Trophoblast cell (in vitro differentiated cells and primary cell): Measurements from ENCODE around the gene FLII.

Experiments
- DNase-seq, 2 donors: peaks; one replicate each; pipeline ENCODE4 v3.0.0-alpha.2; 2016
- H2AFZ ChIP-seq: 2 replicates; pipeline ENCODE4 v1.6.1; 2013; ENCODE audit warnings: low read length, moderate library complexity, mild to moderate bottlenecking; ENCODE audit not compliant: insufficient read depth, poor library complexity
- H2AK5ac ChIP-seq: 2 replicates; pipeline ENCODE4 v1.6.1; 2013; ENCODE audit warnings: mild to moderate bottlenecking, low read length
- H2BK120ac ChIP-seq: 2 replicates; pipeline ENCODE4 v1.6.1; 2013; ENCODE audit warnings: low read length, mild to moderate bottlenecking, moderate library complexity; ENCODE audit not compliant: insufficient read depth, poor library complexity
- H2BK12ac ChIP-seq: 2 replicates; pipeline ENCODE4 v1.6.1; 2013; ENCODE audit warnings: mild to moderate bottlenecking, low read length, moderate library complexity
- H2BK5ac ChIP-seq: 2 replicates; pipeline ENCODE4 v1.6.1; 2013; ENCODE audit warnings: low read length, low read depth, moderate library complexity, mild to moderate bottlenecking; ENCODE audit not compliant: poor library complexity
- H3K14ac ChIP-seq: 2 replicates; pipeline ENCODE4 v1.6.1; 2013; ENCODE audit warnings: mild to moderate bottlenecking, low read length
- H3K18ac ChIP-seq: 2 replicates; pipeline ENCODE4 v1.6.1; 2013; ENCODE audit warnings: mild to moderate bottlenecking, low read length
- H3K23ac ChIP-seq: 2 replicates; pipeline ENCODE4 v1.6.1; 2013; ENCODE audit warnings: low read length
- H3K27ac ChIP-seq: 2 replicates; pipeline ENCODE4 v1.5.1; 2013; ENCODE audit warnings: low read depth, mild to moderate bottlenecking, inconsistent platforms, low read length, moderate library complexity
- H3K27me3 ChIP-seq: 2 replicates; pipeline ENCODE4 v1.6.1; 2013; ENCODE audit warnings: inconsistent platforms, mild to moderate bottlenecking, low read length, moderate library complexity; ENCODE audit not compliant: insufficient read depth
- H3K36me3 ChIP-seq, 2 experiments: 1 replicate in 1 of 2; 2 replicates in 1 of 2; pipeline ENCODE4 v1.6.1; 2013; ENCODE audit warnings: low read length in 2 of 2, mild to moderate bottlenecking in 2 of 2, moderate library complexity in 1 of 2; ENCODE audit not compliant: insufficient read depth in 2 of 2, control insufficient read depth in 1 of 2
- H3K4ac ChIP-seq: 2 replicates; pipeline ENCODE4 v1.6.1; 2013; ENCODE audit warnings: low read depth, mild to moderate bottlenecking, low read length, moderate library complexity
- H3K4me1 ChIP-seq, 2 experiments: 1 replicate in 1 of 2; 2 replicates in 1 of 2; pipeline ENCODE4 v1.6.1; 2013; ENCODE audit warnings: low read length in 2 of 2, mild to moderate bottlenecking in 2 of 2, moderate library complexity in 1 of 2; ENCODE audit not compliant: insufficient read depth in 2 of 2, control insufficient read depth in 1 of 2
- H3K4me2 ChIP-seq: 2 replicates; pipeline ENCODE4 v1.6.1; 2013; ENCODE audit warnings: inconsistent platforms, mild to moderate bottlenecking, low read length, moderate library complexity
- H3K4me3 ChIP-seq: 2 replicates; pipeline ENCODE4 v1.5.1; 2013; ENCODE audit warnings: mild to moderate bottlenecking, low read depth, low read length, inconsistent platforms
- H3K79me1 ChIP-seq: one replicate; pipeline ENCODE4 v1.6.1; 2013; ENCODE audit warnings: low read length
- H3K79me2 ChIP-seq: 2 replicates; pipeline ENCODE4 v1.6.1; 2013; ENCODE audit warnings: low read length, mild to moderate bottlenecking; ENCODE audit not compliant: control insufficient read depth, insufficient read depth, poor library complexity
- H3K9ac ChIP-seq: 2 replicates; pipeline ENCODE4 v1.6.1; 2013; ENCODE audit warnings: mild to moderate bottlenecking, low read length
- H3K9me3 ChIP-seq: 2 replicates; pipeline ENCODE4 v1.6.1; 2013; ENCODE audit warnings: low read depth, mild to moderate bottlenecking, control low read depth, inconsistent platforms, low read length; ENCODE audit not compliant: insufficient read depth
- H4K12ac ChIP-seq: 2 replicates; pipeline ENCODE4 v1.6.1; 2013; ENCODE audit warnings: low read depth, mild to moderate bottlenecking, low read length, moderate library complexity
- H4K8ac ChIP-seq: 2 replicates; pipeline ENCODE4 v1.6.1; 2013; ENCODE audit warnings: low read depth, mild to moderate bottlenecking, low read length, moderate library complexity
- H4K91ac ChIP-seq: one replicate; pipeline ENCODE4 v1.6.1; 2013; ENCODE audit warnings: low read depth, mild to moderate bottlenecking, low read length, moderate library complexity
- WGBS: extraction: QIAGEN DNeasy Blood & Tissue Kit; methylation state at CpG from one replicate; pipeline ENCODE4 v1.1.7; 2013; ENCODE audit warnings: missing lambda C conversion rate; ENCODE audit not compliant: insufficient read length, insufficient coverage; ENCODE audit errors: extremely low coverage; 5-methylcytosine and 5-hydroxymethylcytosine counted together

The FLII gene

GRCh38 chr17:18267927-18268711 lies 9.6 kb upstream of the FLII start:
- H3K79me2 ChIP-seq = no peaks in the 10 kb centered on the region
- H3K27me3 ChIP-seq = no peaks in the 10 kb centered on the region
- no peak overlapping the region for H2BK120ac ChIP-seq
- no peak overlapping the region for H3K4me2 ChIP-seq
- H3K4me1 ChIP-seq = peaks cover 5 to 8% of the 10 kb centered on the region in 2 experiments
- peaks cover 30 to 34% of the 10 kb centered on the region in 2 experiments for H3K36me3 ChIP-seq
- no peak overlapping the region for H2BK12ac ChIP-seq
- H3K9me3 ChIP-seq = no peaks in the 10 kb centered on the region
- no peaks in the 10 kb centered on the region for H3K79me1 ChIP-seq
- no peak overlapping the region for H3K23ac ChIP-seq
- peak in 1 of 2 donors; percentile 23 for DNase-seq
- H2AFZ ChIP-seq = no peak overlapping the region
- H4K8ac ChIP-seq = no peak overlapping the region
- no peak overlapping the region for H2BK5ac ChIP-seq
- no peak overlapping the region for H4K91ac ChIP-seq
- no peak overlapping the region for H3K9ac ChIP-seq
- H3K18ac ChIP-seq = no peak overlapping the region
- H3K4me3 ChIP-seq = no peak overlapping the region
- H3K14ac ChIP-seq = no peak overlapping the region
- no peak overlapping the region for H2AK5ac ChIP-seq
- WGBS = no CpG with 5 or more reads among the region's 14 CpGs
- no peak overlapping the region for H3K4ac ChIP-seq
- H3K27ac ChIP-seq = peak overlapping the region; percentile 26
- H4K12ac ChIP-seq = no peak overlapping the region

DNA sequence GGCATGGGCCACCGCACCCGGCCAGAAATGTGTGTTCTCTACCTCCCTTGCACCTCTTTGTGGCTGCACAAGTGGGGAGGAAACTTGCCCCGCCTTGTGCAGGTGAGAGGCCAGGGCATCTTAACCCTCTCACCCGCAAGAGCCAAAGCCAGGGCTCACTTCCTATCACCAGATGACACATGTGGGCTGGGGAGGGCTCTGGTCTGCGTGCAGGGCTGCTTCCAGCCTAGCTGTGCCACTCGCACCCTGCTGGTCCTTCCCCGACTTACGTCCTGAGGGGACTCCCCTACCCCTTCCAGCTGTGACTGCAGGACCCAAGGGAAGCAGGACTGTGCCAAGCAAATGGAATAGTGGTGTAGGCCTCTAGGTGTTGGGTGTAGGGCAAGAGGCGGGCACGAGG lies 8.8 kb upstream of the FLII start:
- no peak overlapping the region for H4K8ac ChIP-seq
- WGBS = no CpG with 5 or more reads among the region's 10 CpGs

DNA sequence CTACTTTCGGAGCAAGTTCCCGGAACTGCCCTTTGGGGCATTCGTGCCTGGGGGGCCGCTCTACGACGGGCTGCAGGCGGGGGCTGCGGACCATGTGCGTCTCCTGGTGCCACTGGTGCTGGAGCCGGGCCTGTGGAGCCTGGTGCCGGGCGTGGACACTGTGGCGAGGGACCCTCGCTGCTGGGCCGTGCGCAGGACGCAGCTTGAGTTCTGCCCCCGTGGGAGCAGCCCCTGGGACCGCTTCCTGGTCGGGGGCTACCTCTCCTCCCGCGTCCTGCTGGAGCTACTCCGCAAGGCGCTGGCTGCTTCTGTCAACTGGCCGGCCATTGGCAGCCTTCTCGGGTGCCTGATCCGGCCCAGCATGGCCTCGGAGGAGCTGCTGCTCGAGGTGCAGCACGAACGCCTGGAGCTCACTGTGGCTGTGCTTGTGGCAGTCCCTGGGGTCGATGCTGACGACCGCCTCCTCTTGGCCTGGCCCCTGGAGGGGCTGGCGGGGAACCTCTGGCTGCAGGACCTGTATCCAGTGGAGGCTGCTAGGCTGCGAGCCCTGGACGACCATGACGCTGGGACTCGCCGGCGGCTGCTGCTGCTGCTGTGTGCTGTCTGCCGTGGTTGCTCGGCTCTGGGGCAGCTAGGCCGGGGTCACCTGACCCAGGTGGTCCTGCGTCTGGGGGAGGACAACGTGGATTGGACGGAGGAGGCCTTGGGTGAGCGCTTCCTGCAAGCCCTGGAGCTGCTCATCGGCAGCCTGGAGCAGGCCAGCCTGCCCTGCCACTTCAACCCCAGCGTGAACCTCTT lies 5.5 kb upstream of the FLII start:
- H3K79me1 ChIP-seq = peaks cover 6% of the 10 kb centered on the region
- H3K18ac ChIP-seq = no peak overlapping the region
- no peak overlapping the region for H3K4me3 ChIP-seq
- no peak overlapping the region for H3K9ac ChIP-seq
- H3K4me1 ChIP-seq = peaks cover 19 to 25% of the 10 kb centered on the region in 2 experiments
- no CpG with 5 or more reads among the region's 50 CpGs for WGBS
- H2AFZ ChIP-seq = no peak overlapping the region
- H2AK5ac ChIP-seq = no peak overlapping the region
- H3K4ac ChIP-seq = no peak overlapping the region
- DNase-seq = no peak
- H2BK12ac ChIP-seq = no peak overlapping the region
- no peaks in the 10 kb centered on the region for H3K27me3 ChIP-seq
- no peak overlapping the region for H3K23ac ChIP-seq
- no peak overlapping the region for H3K14ac ChIP-seq
- peaks cover 7% of the 10 kb centered on the region for H3K79me2 ChIP-seq
- peaks cover 27 to 29% of the 10 kb centered on the region in 2 experiments for H3K36me3 ChIP-seq
- H2BK120ac ChIP-seq = no peak overlapping the region
- H4K12ac ChIP-seq = no peak overlapping the region
- H3K27ac ChIP-seq = no peak overlapping the region
- no peak overlapping the region for H4K91ac ChIP-seq
- H3K4me2 ChIP-seq = no peak overlapping the region
- no peak overlapping the region for H2BK5ac ChIP-seq
- no peak overlapping the region for H4K8ac ChIP-seq
- no peaks in the 10 kb centered on the region for H3K9me3 ChIP-seq

More for the DNA sequence above, 8.8 kb upstream of the FLII start:
- Histone ChIP-seq H3K36me3 (peaks cover 33 to 34% of the 10 kb centered on the region in 2 experiments), H3K9me3 (no peaks in the 10 kb centered on the region), H4K12ac (no peak overlapping the region), H3K18ac (no peak overlapping the region), H2BK5ac (no peak overlapping the region), H4K91ac (no peak overlapping the region), H3K9ac (no peak overlapping the region), H2BK120ac (no peak overlapping the region), H2AFZ (no peak overlapping the region), H3K23ac (no peak overlapping the region), H3K4ac (no peak overlapping the region), H2AK5ac (no peak overlapping the region), H3K27ac (no peak overlapping the region), H3K27me3 (no peaks in the 10 kb centered on the region), H3K4me3 (no peak overlapping the region), H3K79me2 (no peaks in the 10 kb centered on the region), H3K79me1 (no peaks in the 10 kb centered on the region), H3K14ac (no peak overlapping the region), H2BK12ac (no peak overlapping the region), H3K4me2 (no peak overlapping the region), H3K4me1 (peaks cover 5 to 8% of the 10 kb centered on the region in 2 experiments)
- DNase-seq = no peak

DNA sequence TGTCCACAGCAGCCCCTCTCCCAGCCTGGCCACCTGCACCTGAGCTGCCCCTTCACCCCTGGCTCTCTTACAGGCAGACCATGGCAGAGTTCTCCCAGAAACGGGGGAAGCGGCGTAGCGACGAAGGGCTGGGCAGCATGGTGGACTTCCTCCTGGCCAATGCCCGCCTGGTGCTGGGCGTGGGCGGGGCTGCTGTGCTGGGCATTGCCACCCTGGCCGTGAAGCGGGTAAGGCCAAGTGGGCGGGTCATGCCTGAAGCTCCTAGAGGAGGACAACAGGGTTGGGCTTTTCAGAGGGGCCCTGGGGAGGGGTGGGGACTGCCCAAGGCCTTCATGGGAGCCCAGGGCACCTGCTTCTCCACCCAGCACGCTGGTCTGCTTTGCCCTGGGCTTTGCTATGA lies 4.1 kb upstream of the FLII start:
- H3K9me3 ChIP-seq = no peaks in the 10 kb centered on the region
- peaks cover 21 to 22% of the 10 kb centered on the region in 2 experiments for H3K4me1 ChIP-seq
- H3K23ac ChIP-seq = no peak overlapping the region
- peaks cover 15% of the 10 kb centered on the region for H3K79me1 ChIP-seq
- H3K14ac ChIP-seq = no peak overlapping the region
- no peak for DNase-seq
- H3K36me3 ChIP-seq = peaks cover 27 to 29% of the 10 kb centered on the region in 2 experiments
- H3K4me2 ChIP-seq = no peak overlapping the region
- H2BK120ac ChIP-seq = no peak overlapping the region
- no peak overlapping the region for H2AFZ ChIP-seq
- H3K18ac ChIP-seq = no peak overlapping the region
- WGBS = no CpG with 5 or more reads among the region's 12 CpGs
- peaks cover 16% of the 10 kb centered on the region for H3K79me2 ChIP-seq
- no peak overlapping the region for H3K9ac ChIP-seq
- H3K4ac ChIP-seq = no peak overlapping the region
- H2BK12ac ChIP-seq = no peak overlapping the region
- no peak overlapping the region for H4K8ac ChIP-seq
- H3K4me3 ChIP-seq = no peak overlapping the region
- H3K27ac ChIP-seq = no peak overlapping the region
- no peak overlapping the region for H2AK5ac ChIP-seq
- no peaks in the 10 kb centered on the region for H3K27me3 ChIP-seq
- H4K91ac ChIP-seq = no peak overlapping the region
- H2BK5ac ChIP-seq = no peak overlapping the region
- no peak overlapping the region for H4K12ac ChIP-seq
